Fibroblast of skin of right quadriceps (primary cell): ENCODE measurements around the gene WDR55.
A peak's percentile ranks its signal among the peaks of the same experiment; 100 is the strongest.
"Not testable (repeated sequence)": the region's sequence is repeated elsewhere in the genome, so short reads cannot be mapped to it uniquely, and the experiment has no call there.

Experiments
- DNase-seq: peaks from one replicate; pipeline ENCODE4 v3.0.0-alpha.2; 2013

WDR55 gene

GRCh38 chr5:140658870-140659269, 5.8 kb upstream of the WDR55 start:
- no peak for DNase-seq

- not testable (repeated sequence) for DNase-seq
Observed at GRCh38 chr5:140660371-140660770, 4.3 kb upstream of the WDR55 start.

GRCh38 chr5:140664030-140664358, 710 bp upstream of the WDR55 start:
- DNase-seq, result no peak

GRCh38 chr5:140671035-140671434, 6.3 kb downstream of the WDR55 start:
- DNase-seq, result not testable (repeated sequence)

- no peak for DNase-seq
Observed at GRCh38 chr5:140671472-140672125, 6.9 kb downstream of the WDR55 start.

- peak; percentile 10 for DNase-seq
Observed at GRCh38 chr5:140672455-140673186, 7.9 kb downstream of the WDR55 start.

GRCh38 chr5:140673187-140673976, 8.7 kb downstream of the WDR55 start, which contains the start of gene DND1:
TSS of gene DND1 (minus strand) at chr5:140673576. CDS start at chr5:140673542, 34 bp downstream.
- no peak for DNase-seq

- no peak for DNase-seq
Observed at GRCh38 chr5:140674211-140674610, 9.5 kb downstream of the WDR55 start.

GRCh38 chr5:140674629-140675028, 9.9 kb downstream of the WDR55 start:
- no peak for DNase-seq

GRCh38 chr5:140677947-140678346, 13.2 kb downstream of the WDR55 start:
- no peak for DNase-seq

GRCh38 chr5:140678993-140679392, 14.3 kb downstream of the WDR55 start:
- no peak for DNase-seq

- no peak for DNase-seq
Observed at GRCh38 chr5:140690376-140690932, 25.8 kb downstream of the WDR55 start.

- DNase-seq, result peak; percentile 93
Observed at GRCh38 chr5:140690941-140691924, 26.5 kb downstream of the WDR55 start, which contains the start of the genes HARS1 and HARS2. TSS of gene HARS1 (minus strand) at chr5:140691370. CDS start at chr5:140691304, 66 bp downstream. TSS of gene HARS2 (plus strand) at chr5:140691455. CDS start at chr5:140691649, 194 bp downstream.

GRCh38 chr5:140694276-140694675, 29.6 kb downstream of the WDR55 start:
- no peak for DNase-seq

GRCh38 chr5:140696891-140697492, 32.3 kb downstream of the WDR55 start:
- no peak for DNase-seq

GRCh38 chr5:140700177-140701144, 35.8 kb downstream of the WDR55 start, which contains the start of gene ZMAT2:
TSS of gene ZMAT2 (plus strand) at chr5:140700447. CDS start at chr5:140700461, 14 bp downstream.
- DNase-seq, result peak; percentile 97

- no peak for DNase-seq
Observed at GRCh38 chr5:140707812-140708211, 43.1 kb downstream of the WDR55 start.

- DNase-seq, result not testable (repeated sequence)
Observed at GRCh38 chr5:140708787-140709186, 44.1 kb downstream of the WDR55 start.

- DNase-seq, result peak; percentile 98
Observed at GRCh38 chr5:140710899-140711552, 46.3 kb downstream of the WDR55 start.
